HCT116 (cell line): ENCODE data around the gene GRB2.

Experiments
- CEBPB ChIP-seq: IDR thresholded peaks from 2 replicates; pipeline ENCODE4 v1.6.1; 2012; ENCODE audit warnings: low read depth
- CTCF ChIP-seq, 3 experiments: fragments of 200-600 bp in 1 of 3; sonication (generic) in 1 of 3; IDR thresholded peaks in 2 of 3; conservative IDR thresholded peaks in 1 of 3; 2 replicates each; pipeline ENCODE4 v1.5.1; 2012 to 2017; ENCODE audit warnings: low read depth in 2 of 3, low read length in 2 of 3, antibody characterized with exemption in 1 of 3, borderline replicate concordance in 1 of 3, control low read depth in 1 of 3, mild to moderate bottlenecking in 1 of 3, mixed read lengths in 1 of 3, mixed run types in 1 of 3, moderate library complexity in 1 of 3; ENCODE audit not compliant: insufficient read depth in 1 of 3
- EZH2 ChIP-seq: fragments of 200-600 bp; sonication (generic); IDR thresholded peaks from 2 replicates; pipeline ENCODE4 v1.6.1; 2017; ENCODE audit warnings: antibody characterized with exemption, mixed run types
- EZH2phosphoT487 ChIP-seq: fragments of 200-600 bp; IDR thresholded peaks from 2 replicates; pipeline ENCODE4 v1.6.1; 2018; ENCODE audit warnings: antibody characterized with exemption, borderline replicate concordance
- FOSL1 ChIP-seq: IDR thresholded peaks from 2 replicates; pipeline ENCODE4 v1.6.1; 2012; ENCODE audit warnings: low read depth
- POLR2A ChIP-seq: IDR thresholded peaks from 2 replicates; pipeline ENCODE4 v1.7.0; 2011; ENCODE audit warnings: borderline replicate concordance; ENCODE audit not compliant: insufficient read depth, insufficient read length; ENCODE audit errors: extremely low read depth
- POLR2AphosphoS5 ChIP-seq: IDR thresholded peaks from 2 replicates; pipeline ENCODE4 v1.6.1; 2011; ENCODE audit warnings: mild to moderate bottlenecking, low read depth, low read length, moderate library complexity
- RAD21 ChIP-seq: IDR thresholded peaks from 2 replicates; pipeline ENCODE4 v1.6.1; 2012; ENCODE audit warnings: low read depth, mild to moderate bottlenecking
- REST ChIP-seq: IDR thresholded peaks from 2 replicates; pipeline ENCODE4 v1.6.1; 2012; ENCODE audit warnings: low read depth
- SIN3A ChIP-seq: IDR thresholded peaks from 2 replicates; pipeline ENCODE4 v1.6.1; 2012; ENCODE audit warnings: low read depth
- SRF ChIP-seq: IDR thresholded peaks from 2 replicates; pipeline ENCODE4 v1.6.1; 2012; ENCODE audit warnings: low read depth
- TCF7L2 ChIP-seq: IDR thresholded peaks from 2 replicates; pipeline ENCODE4 v1.7.0; 2011; ENCODE audit warnings: borderline replicate concordance, inconsistent platforms; ENCODE audit not compliant: insufficient read depth, insufficient read length; ENCODE audit errors: extremely low read depth
- YY1 ChIP-seq: IDR thresholded peaks from 2 replicates; pipeline ENCODE4 v1.6.1; 2011; ENCODE audit warnings: low read length, low read depth, moderate library complexity, mild to moderate bottlenecking; ENCODE audit not compliant: insufficient replicate concordance; ENCODE audit errors: extremely low read depth
- ZNF274 ChIP-seq: fragments of 200-500 bp; sonication (Bioruptor generic); IDR thresholded peaks from 2 replicates; pipeline ENCODE4 v1.6.1; 2014; ENCODE audit warnings: mild to moderate bottlenecking, low read depth, low read length, inconsistent platforms

- TF ChIP-seq REST (no peak), CEBPB (no peak), CTCF (IDR thresholded peaks at IDR 0.05 in 2 of 3, conservative IDR thresholded peaks at IDR 0.05 in 1 of 3; ENCODE audit: borderline replicate concordance in 1 of 3, insufficient read depth in 1 of 3, low read depth in 2 of 3, low read length in 2 of 3) (no peak), SRF (no peak), YY1 (no peak), POLR2AphosphoS5 (no peak), RAD21 (no peak), FOSL1 (no peak), POLR2A (no peak), EZH2 (no peak), EZH2phosphoT487 (no peak), SIN3A (no peak), ZNF274 (no peak), TCF7L2 (no peak)
Measured at GRCh38 chr17:75270966-75271232, 134.6 kb downstream of the GRB2 start, which contains the start of gene MIF4GD.
